Stimulated activated memory B cell treated with anti-CD40 and anti-IgM and Interleukin-4, amounts not matched to agents 10 μg/mL and 1 μg/mL and 100 μg/mL, for 72 hours (primary cell): ENCODE results near the gene CDRT15L2.
A peak's percentile ranks its signal among the peaks of the same experiment; 100 is the strongest.
"Not testable (repeated sequence)": the region's sequence is repeated elsewhere in the genome, so short reads cannot be mapped to it uniquely, and the experiment has no call there.

Source experiments
- ATAC-seq: fragments of 150-1000 bp; cut with Tn5 transposase; 2 replicates; pipeline ENCODE4 v1.10.0; 2021
- H3K27ac Mint-ChIP-seq: one replicate; pipeline ENCODE4 v1.8.0; 2022; ENCODE audit warnings: mild to moderate bottlenecking, mixed read lengths
- H3K27me3 Mint-ChIP-seq: one replicate; pipeline ENCODE4 v1.8.0; 2022; ENCODE audit warnings: mixed read lengths
- H3K36me3 Mint-ChIP-seq: one replicate; pipeline ENCODE4 v1.8.0; 2022; ENCODE audit warnings: mixed read lengths
- H3K4me1 Mint-ChIP-seq: one replicate; pipeline ENCODE4 v1.8.0; 2022; ENCODE audit warnings: mixed read lengths
- H3K4me3 Mint-ChIP-seq: one replicate; pipeline ENCODE4 v1.8.0; 2022; ENCODE audit warnings: mild to moderate bottlenecking, moderate library complexity, mixed read lengths
- H3K9me3 Mint-ChIP-seq: one replicate; pipeline ENCODE4 v1.8.0; 2022; ENCODE audit warnings: mixed read lengths

The CDRT15L2 gene

GRCh38 chr17:20565245-20565644, 14.3 kb upstream of the CDRT15L2 start:
- H3K36me3 Mint-ChIP-seq, H3K4me1 Mint-ChIP-seq: not testable (repeated sequence)

DNA sequence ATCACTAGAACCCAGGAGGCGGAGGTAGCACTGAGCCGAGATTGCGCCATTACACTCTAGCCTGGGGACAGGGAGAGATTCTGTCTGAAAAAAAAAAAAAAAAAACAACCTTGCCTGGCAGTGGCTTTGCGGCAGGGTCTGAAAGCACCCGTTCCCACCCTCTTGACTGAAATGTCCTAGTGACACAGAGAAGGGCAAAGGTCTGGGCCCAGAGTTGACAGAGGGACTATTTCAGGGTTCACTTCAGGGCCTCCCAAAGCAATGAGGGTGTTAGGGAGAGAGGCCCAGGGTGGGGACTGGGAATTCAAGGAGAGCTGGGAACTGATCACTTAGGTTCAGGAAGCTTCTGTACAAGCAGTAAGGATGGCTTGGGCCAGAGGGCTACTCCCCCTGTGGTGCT, 13.8 kb upstream of the CDRT15L2 start:
- Mint-ChIP-seq H3K27me3 (peaks cover 15% of the 10 kb centered on the region), H3K9me3 (peaks cover 4% of the 10 kb centered on the region), H3K4me3 (no peak overlapping the region), H3K27ac (no peak overlapping the region), H3K36me3 (no peaks in the 10 kb centered on the region), H3K4me1 (no peaks in the 10 kb centered on the region)
- ATAC-seq = no peak

More at GRCh38 chr17:20565245-20565644, 14.3 kb upstream of the CDRT15L2 start:
- H3K27me3 Mint-ChIP-seq = peaks cover 20% of the 10 kb centered on the region
- H3K27ac Mint-ChIP-seq, H3K9me3 Mint-ChIP-seq, ATAC-seq, H3K4me3 Mint-ChIP-seq: not testable (repeated sequence)

- peaks cover 10% of the 10 kb centered on the region for H3K27me3 Mint-ChIP-seq
- H3K4me3 Mint-ChIP-seq, H3K27ac Mint-ChIP-seq, H3K4me1 Mint-ChIP-seq, H3K9me3 Mint-ChIP-seq, ATAC-seq, H3K36me3 Mint-ChIP-seq: not testable (repeated sequence)
These were observed 12.8 kb upstream of the CDRT15L2 start for GRCh38 chr17:20566736-20567135.

DNA sequence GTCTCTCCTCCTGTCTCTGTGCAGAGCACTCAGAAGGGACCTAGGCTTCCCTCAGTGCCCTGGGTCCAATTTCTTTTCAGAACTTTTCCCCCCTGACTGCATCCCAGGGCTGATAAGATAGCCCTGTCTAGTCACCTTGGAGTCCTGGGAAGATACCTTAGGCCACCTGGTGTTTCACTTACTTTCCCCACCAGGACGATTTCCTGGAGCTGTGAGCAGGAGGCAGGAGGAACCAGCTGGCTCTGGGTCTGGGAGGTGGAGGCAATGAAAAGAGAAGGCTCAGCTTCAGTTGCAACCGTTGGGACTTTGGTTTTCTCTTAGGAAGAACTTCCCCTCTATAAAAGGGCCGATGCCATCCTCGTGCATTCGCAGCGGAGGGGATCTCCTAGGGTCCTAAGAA, 12.1 kb upstream of the CDRT15L2 start:
- H3K4me1 Mint-ChIP-seq, H3K36me3 Mint-ChIP-seq, H3K9me3 Mint-ChIP-seq, H3K4me3 Mint-ChIP-seq, H3K27ac Mint-ChIP-seq, ATAC-seq: not testable (repeated sequence)
- peaks cover 10% of the 10 kb centered on the region for H3K27me3 Mint-ChIP-seq

- H3K27ac Mint-ChIP-seq, H3K4me3 Mint-ChIP-seq, H3K36me3 Mint-ChIP-seq, ATAC-seq, H3K9me3 Mint-ChIP-seq, H3K4me1 Mint-ChIP-seq: not testable (repeated sequence)
- H3K27me3 Mint-ChIP-seq = peaks cover 12% of the 10 kb centered on the region
These were observed 10.9 kb upstream of the CDRT15L2 start for GRCh38 chr17:20568604-20569003.

DNA sequence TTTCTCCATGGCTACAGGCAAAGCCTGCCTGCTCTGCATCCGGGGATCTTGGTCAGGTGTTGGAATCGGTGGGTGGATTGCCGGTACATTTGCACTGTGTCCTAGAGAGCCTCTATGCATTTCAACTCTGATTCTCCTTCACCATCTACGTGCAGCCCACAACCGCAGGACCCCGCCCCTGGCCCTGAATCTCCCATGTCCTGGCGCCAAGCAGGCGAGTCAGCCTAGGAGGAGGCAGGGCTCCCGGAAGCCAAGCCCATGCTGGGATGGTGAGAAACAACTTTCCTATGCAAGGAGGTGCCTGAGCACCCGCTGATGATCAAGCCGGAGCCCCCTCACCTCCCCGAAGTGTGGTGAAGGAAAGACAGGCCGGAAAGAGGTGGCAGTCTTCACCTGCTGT, 7.9 kb upstream of the CDRT15L2 start:
- not testable (repeated sequence) for H3K4me1 Mint-ChIP-seq, H3K36me3 Mint-ChIP-seq, H3K9me3 Mint-ChIP-seq, H3K27ac Mint-ChIP-seq, H3K4me3 Mint-ChIP-seq, ATAC-seq
- peaks cover 11% of the 10 kb centered on the region for H3K27me3 Mint-ChIP-seq

- not testable (repeated sequence) for H3K4me3 Mint-ChIP-seq
These were observed 6.3 kb upstream of the CDRT15L2 start for GRCh38 chr17:20573216-20573615.

GRCh38 chr17:20575071-20575470, 4.5 kb upstream of the CDRT15L2 start:
- H3K27ac Mint-ChIP-seq, ATAC-seq, H3K27me3 Mint-ChIP-seq, H3K4me1 Mint-ChIP-seq, H3K36me3 Mint-ChIP-seq, H3K4me3 Mint-ChIP-seq, H3K9me3 Mint-ChIP-seq: not testable (repeated sequence)

More at GRCh38 chr17:20573216-20573615, 6.3 kb upstream of the CDRT15L2 start:
- not testable (repeated sequence) for H3K27me3 Mint-ChIP-seq, H3K36me3 Mint-ChIP-seq, H3K4me1 Mint-ChIP-seq, H3K27ac Mint-ChIP-seq, H3K9me3 Mint-ChIP-seq
- ATAC-seq = peak; percentile 31

DNA sequence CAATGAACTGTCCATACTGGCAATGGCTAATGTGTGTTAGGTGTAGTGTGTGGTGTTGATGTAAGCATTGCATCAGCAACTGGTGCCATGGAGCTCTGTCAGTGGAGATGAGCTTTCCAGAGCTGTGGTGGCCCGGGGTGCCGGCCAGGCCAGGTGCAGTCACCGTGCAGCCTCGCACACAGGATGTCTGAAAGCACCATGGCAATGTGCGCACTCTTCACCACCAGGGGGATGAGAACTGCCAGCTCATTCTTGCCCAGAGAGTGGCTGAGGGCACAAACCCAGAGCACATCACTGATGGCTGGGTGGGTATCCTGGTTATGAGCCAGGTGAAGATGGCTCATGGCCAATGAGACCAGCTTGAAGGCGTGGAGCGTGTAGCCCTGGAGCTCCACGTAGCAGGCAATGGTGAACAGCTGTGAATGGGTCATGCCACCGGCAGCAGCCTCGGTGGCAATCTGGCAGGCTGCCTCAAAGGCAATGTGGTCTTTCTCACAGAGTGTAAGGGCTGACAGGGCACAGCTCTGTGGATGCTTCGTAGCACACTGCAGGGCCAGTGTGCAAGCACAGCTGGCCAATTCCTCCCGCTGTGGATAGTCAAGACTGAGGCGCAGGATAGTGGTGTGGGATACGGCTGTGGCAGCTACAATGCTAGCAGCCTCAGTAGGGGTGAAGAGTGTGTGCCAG, 4.5 kb downstream of the CDRT15L2 start:
- H3K36me3 Mint-ChIP-seq, H3K4me3 Mint-ChIP-seq, H3K4me1 Mint-ChIP-seq, H3K27ac Mint-ChIP-seq, H3K9me3 Mint-ChIP-seq, H3K27me3 Mint-ChIP-seq: not testable (repeated sequence)
- ATAC-seq = peak; percentile 67

DNA sequence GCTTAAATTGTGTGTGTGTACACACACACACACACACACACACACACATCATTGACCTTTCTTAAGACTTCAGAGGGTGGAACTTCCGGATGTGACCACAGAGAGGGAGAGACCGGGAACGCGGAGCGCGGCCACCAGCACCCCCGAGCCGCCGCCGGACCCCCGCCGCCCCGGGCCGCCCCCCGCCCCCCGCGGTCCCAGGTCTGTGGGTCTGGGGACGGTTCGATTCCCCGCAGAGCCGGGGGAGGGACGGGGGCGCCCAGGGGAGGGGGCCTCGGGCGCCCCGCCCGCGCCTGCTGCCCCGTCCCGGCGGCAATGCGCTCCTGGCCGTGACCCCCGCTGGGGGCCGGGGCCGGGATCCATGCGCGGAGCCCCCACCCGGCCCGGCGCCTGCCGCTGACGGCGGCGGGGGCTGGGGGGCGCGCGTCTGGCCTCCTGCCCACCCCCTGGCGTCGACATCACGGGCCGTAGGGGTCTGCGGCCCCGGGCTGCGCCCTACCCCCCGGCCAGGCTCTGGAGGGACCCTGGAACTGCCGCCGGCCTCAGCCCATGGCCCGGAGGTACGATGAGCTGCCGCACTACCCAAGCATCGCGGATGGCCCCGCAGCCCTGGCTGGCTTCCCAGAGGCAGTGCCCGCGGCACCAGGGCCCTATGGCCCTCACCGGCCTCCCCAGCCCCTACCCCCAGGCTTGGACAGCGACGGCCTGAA, 9.4 kb downstream of the CDRT15L2 start:
- H3K9me3 Mint-ChIP-seq, H3K27ac Mint-ChIP-seq, H3K4me1 Mint-ChIP-seq, H3K36me3 Mint-ChIP-seq, H3K27me3 Mint-ChIP-seq: not testable (repeated sequence)
- peak overlapping the region; percentile 43 for H3K4me3 Mint-ChIP-seq
- ATAC-seq = peak; percentile 60

- not testable (repeated sequence) for H3K27ac Mint-ChIP-seq, H3K36me3 Mint-ChIP-seq, H3K4me3 Mint-ChIP-seq, H3K9me3 Mint-ChIP-seq, ATAC-seq, H3K4me1 Mint-ChIP-seq, H3K27me3 Mint-ChIP-seq
These were observed 9.9 kb downstream of the CDRT15L2 start for GRCh38 chr17:20589454-20589810.

- not testable (repeated sequence) for H3K27me3 Mint-ChIP-seq, ATAC-seq, H3K9me3 Mint-ChIP-seq, H3K4me3 Mint-ChIP-seq, H3K27ac Mint-ChIP-seq, H3K4me1 Mint-ChIP-seq, H3K36me3 Mint-ChIP-seq
These were observed 11.5 kb downstream of the CDRT15L2 start for GRCh38 chr17:20591040-20591439.

DNA sequence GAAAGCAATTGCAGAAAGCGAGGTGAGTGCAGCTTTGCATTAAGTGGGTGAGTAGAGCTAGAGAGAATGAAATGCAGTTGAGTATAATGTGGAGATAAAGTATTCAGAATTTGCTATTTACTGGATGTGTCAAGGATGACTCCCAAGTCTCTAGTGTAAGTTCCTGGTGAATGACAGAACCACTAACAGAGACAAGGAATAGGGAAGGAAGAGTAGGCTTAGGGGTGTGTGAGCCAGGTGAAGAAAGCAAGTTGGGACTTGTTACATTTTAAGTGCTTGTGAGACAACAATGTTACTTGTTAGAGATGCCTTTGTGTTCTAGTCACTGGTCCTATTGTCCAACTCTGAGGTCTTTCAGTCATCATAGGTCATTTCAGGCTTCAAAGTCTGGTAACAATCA, 26.0 kb downstream of the CDRT15L2 start:
- H3K4me1 Mint-ChIP-seq = peaks cover 14% of the 10 kb centered on the region
- H3K36me3 Mint-ChIP-seq, H3K9me3 Mint-ChIP-seq, H3K4me3 Mint-ChIP-seq, ATAC-seq, H3K27ac Mint-ChIP-seq, H3K27me3 Mint-ChIP-seq: not testable (repeated sequence)

- not testable (repeated sequence) for H3K36me3 Mint-ChIP-seq, ATAC-seq, H3K27ac Mint-ChIP-seq, H3K4me3 Mint-ChIP-seq, H3K27me3 Mint-ChIP-seq, H3K9me3 Mint-ChIP-seq
- H3K4me1 Mint-ChIP-seq = peaks cover 14% of the 10 kb centered on the region
These were observed 30.0 kb downstream of the CDRT15L2 start for GRCh38 chr17:20609490-20609889.

DNA sequence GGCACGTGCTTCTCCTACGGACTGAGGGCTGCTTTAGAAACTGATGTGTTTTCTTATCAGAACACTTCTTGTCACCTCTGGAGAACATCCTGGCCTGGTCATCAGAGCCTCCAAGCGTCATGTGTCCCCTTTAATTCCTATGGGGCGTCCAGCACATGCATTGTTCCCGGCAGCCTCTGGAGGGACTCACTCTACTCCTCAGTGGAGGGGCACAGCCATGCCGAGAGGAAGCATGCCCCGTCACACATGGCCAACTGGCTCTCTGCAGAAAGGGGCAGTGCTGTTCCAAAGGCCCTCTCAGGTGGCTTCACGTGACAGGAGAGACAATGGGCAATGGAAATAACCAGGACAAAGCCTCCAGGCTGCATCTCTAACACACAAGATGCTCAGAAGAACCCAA, 31.8 kb downstream of the CDRT15L2 start:
- no peaks in the 10 kb centered on the region for H3K9me3 Mint-ChIP-seq

DNA sequence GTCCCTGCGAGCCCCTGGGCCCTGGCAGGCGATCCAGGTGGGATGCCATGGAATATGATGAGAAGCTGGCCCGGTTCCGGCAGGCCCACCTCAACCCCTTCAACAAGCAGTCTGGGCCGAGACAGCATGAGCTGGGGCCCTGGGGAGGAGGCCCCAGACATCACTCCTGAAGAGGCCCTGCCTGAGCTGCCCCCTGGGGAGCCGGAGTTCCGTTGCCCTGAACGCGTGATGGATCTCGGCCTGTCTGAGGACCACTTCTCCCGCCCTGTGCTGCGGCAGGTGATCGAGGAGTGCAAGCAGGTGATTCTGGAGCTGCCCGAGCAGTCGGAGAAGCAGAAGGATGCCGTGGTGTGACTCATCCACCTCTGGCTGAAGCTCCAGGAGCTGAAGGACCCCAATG, 33.1 kb downstream of the CDRT15L2 start:
- peak; percentile 9 for ATAC-seq
- no peak overlapping the region for H3K27ac Mint-ChIP-seq
- no peak overlapping the region for H3K4me3 Mint-ChIP-seq
- peaks cover 2% of the 10 kb centered on the region for H3K4me1 Mint-ChIP-seq
- no peaks in the 10 kb centered on the region for H3K9me3 Mint-ChIP-seq
- no peaks in the 10 kb centered on the region for H3K27me3 Mint-ChIP-seq
- H3K36me3 Mint-ChIP-seq = no peaks in the 10 kb centered on the region

More for the DNA sequence above, 31.8 kb downstream of the CDRT15L2 start:
- ATAC-seq = no peak
- H3K36me3 Mint-ChIP-seq = no peaks in the 10 kb centered on the region
- no peaks in the 10 kb centered on the region for H3K27me3 Mint-ChIP-seq
- H3K4me3 Mint-ChIP-seq = no peak overlapping the region
- no peak overlapping the region for H3K27ac Mint-ChIP-seq
- peaks cover 7% of the 10 kb centered on the region for H3K4me1 Mint-ChIP-seq
